HG03095 (cell line): ENCODE results near the gene GREB1L.
"Not testable (repeated sequence)": the region's sequence is repeated elsewhere in the genome, so short reads cannot be mapped to it uniquely, and the experiment has no call there.

ENCODE experiments used
- ATAC-seq: cut with Tn5 transposase; IDR thresholded peaks from one replicate; pipeline ENCODE4 v1.9.1; 2021; ENCODE audit warnings: moderate library complexity; ENCODE audit not compliant: unreplicated experiment

Gene GREB1L

GRCh38 chr18:21303895-21304294, 61.9 kb downstream of the GREB1L start:
- ATAC-seq = no peak

GRCh38 chr18:21305621-21306020, 63.6 kb downstream of the GREB1L start:
- ATAC-seq = no peak

- no peak for ATAC-seq
These were observed 64.3 kb downstream of the GREB1L start for GRCh38 chr18:21306368-21306767.

GRCh38 chr18:21307578-21307977, 65.5 kb downstream of the GREB1L start:
- ATAC-seq = no peak

GRCh38 chr18:21309248-21309647, 67.2 kb downstream of the GREB1L start:
- no peak for ATAC-seq

- ATAC-seq = not testable (repeated sequence)
These were observed 69.9 kb downstream of the GREB1L start for GRCh38 chr18:21311980-21312379.

GRCh38 chr18:21313576-21313975, 71.5 kb downstream of the GREB1L start:
- no peak for ATAC-seq

- ATAC-seq = no peak
These were observed 72.7 kb downstream of the GREB1L start for GRCh38 chr18:21314724-21315123.

- ATAC-seq = not testable (repeated sequence)
These were observed 73.1 kb downstream of the GREB1L start for GRCh38 chr18:21315126-21315525.

- ATAC-seq = no peak
These were observed 73.7 kb downstream of the GREB1L start for GRCh38 chr18:21315741-21316197.

- ATAC-seq = no peak
These were observed 74.3 kb downstream of the GREB1L start for GRCh38 chr18:21316296-21316695.

- ATAC-seq = no peak
These were observed 79.7 kb downstream of the GREB1L start for GRCh38 chr18:21321711-21322110.

- no peak for ATAC-seq
These were observed 85.1 kb downstream of the GREB1L start for GRCh38 chr18:21327101-21327500.

- no peak for ATAC-seq
These were observed 88.2 kb downstream of the GREB1L start for GRCh38 chr18:21330122-21330701.

- no peak for ATAC-seq
These were observed 89.0 kb downstream of the GREB1L start for GRCh38 chr18:21331065-21331464.

- ATAC-seq = no peak
These were observed 94.0 kb downstream of the GREB1L start for GRCh38 chr18:21335927-21336488.

- no peak for ATAC-seq
These were observed 94.8 kb downstream of the GREB1L start for GRCh38 chr18:21336846-21337245.

- no peak for ATAC-seq
These were observed 99.1 kb downstream of the GREB1L start for GRCh38 chr18:21341141-21341540.

- no peak for ATAC-seq
These were observed 100.3 kb downstream of the GREB1L start for GRCh38 chr18:21342372-21342771.

GRCh38 chr18:21344860-21345259, 102.8 kb downstream of the GREB1L start:
- ATAC-seq = no peak

GRCh38 chr18:21345840-21346239, 103.8 kb downstream of the GREB1L start:
- no peak for ATAC-seq

GRCh38 chr18:21359746-21360145, 117.7 kb downstream of the GREB1L start:
- no peak for ATAC-seq

GRCh38 chr18:21361307-21361880, 119.4 kb downstream of the GREB1L start:
- no peak for ATAC-seq
